SK-N-SH (cell line): ENCODE results near the gene RAC3. TPM values are rescaled to one million over a fixed set of nuclear protein-coding genes. Genes with fewer than 3 reads are reported as not detected.

Experiments
- CTCF ChIA-PET: fragments of 300-600, 350-600 bp; formaldehyde crosslinking; extraction: SDS; loops from one replicate; lab custom pipeline; 2021; lab: Yijun Ruan, JAX
- POLR2A ChIA-PET: fragments of 350-600 bp; sonication (Branson Sonifier 250); formaldehyde crosslinking; extraction: SDS; loops from one replicate; lab custom pipeline; 2020; ENCODE audit warnings: antibody characterized with exemption, inconsistent platforms; lab: Yijun Ruan, JAX
- DNase-seq: peaks from one replicate; pipeline ENCODE4 v3.0.0; 2012
- H2AFZ ChIP-seq: fragments of 200-600 bp; sonication (generic); 2 replicates; pipeline ENCODE4 v1.8.1; 2016; ENCODE audit warnings: antibody characterized with exemption, mild to moderate bottlenecking, low read depth
- H3F3A ChIP-seq: fragments of 200-600 bp; sonication (generic); replicated peaks from 2 replicates; pipeline ENCODE3; 2016; ENCODE audit warnings: antibody characterized with exemption, mild to moderate bottlenecking; ENCODE audit not compliant: insufficient read depth
- H3K27ac ChIP-seq, 2 experiments: fragments of 200-500 bp in 1 of 2; fragments of 200-600 bp in 1 of 2; sonication (Bioruptor generic) in 1 of 2; sonication (generic), shearing (Covaris generic) in 1 of 2; 2 replicates each; pipeline versions ENCODE4 v1.5.1 to v1.6.1; 2014 to 2016; ENCODE audit warnings: low read depth in 2 of 2, inconsistent platforms in 1 of 2, low read length in 1 of 2, mild to moderate bottlenecking in 1 of 2, mixed read lengths in 1 of 2
- H3K27me3 ChIP-seq: fragments of 200-600 bp; sonication (generic), shearing (Covaris generic); 2 replicates; pipeline ENCODE4 v1.6.1; 2016; ENCODE audit warnings: mixed run types; ENCODE audit not compliant: insufficient read depth
- H3K36me3 ChIP-seq, 2 experiments: fragments of 200-500 bp in 1 of 2; fragments of 200-600 bp in 1 of 2; sonication (Bioruptor generic) in 1 of 2; sonication (generic) in 1 of 2; replicated peaks in 1 of 2; 2 replicates each; pipeline versions ENCODE3 to v1.5.1; 2014 to 2016; ENCODE audit warnings: low read length in 1 of 2, mild to moderate bottlenecking in 1 of 2; ENCODE audit not compliant: insufficient read depth in 2 of 2, control insufficient read depth in 1 of 2
- H3K4me1 ChIP-seq, 2 experiments: fragments of 200-500 bp in 1 of 2; fragments of 200-600 bp in 1 of 2; sonication (Bioruptor generic) in 1 of 2; sonication (generic), shearing (Covaris generic) in 1 of 2; 2 replicates each; pipeline versions ENCODE4 v1.5.1 to v1.6.1; 2014 to 2016; ENCODE audit warnings: low read depth in 1 of 2, low read length in 1 of 2, mixed run types in 1 of 2; ENCODE audit not compliant: insufficient read depth in 2 of 2, control insufficient read depth in 1 of 2
- H3K4me2 ChIP-seq: fragments of 200-600 bp; sonication (generic), shearing (Covaris generic); 2 replicates; pipeline ENCODE4 v1.6.1; 2017; ENCODE audit warnings: mixed run types
- H3K4me3 ChIP-seq, 2 experiments: fragments of 200-500 bp in 1 of 2; fragments of 200-600 bp in 1 of 2; sonication (Bioruptor generic) in 1 of 2; sonication (generic), shearing (Covaris generic) in 1 of 2; 2 replicates each; pipeline versions ENCODE4 v1.5.1 to v1.8.1; 2014 to 2016; ENCODE audit warnings: low read depth in 2 of 2, inconsistent platforms in 1 of 2, low read length in 1 of 2, mild to moderate bottlenecking in 1 of 2, mixed read lengths in 1 of 2, moderate library complexity in 1 of 2
- H3K79me2 ChIP-seq: fragments of 200-600 bp; sonication (generic); 2 replicates; pipeline ENCODE4 v1.8.1; 2017; ENCODE audit warnings: mild to moderate bottlenecking; ENCODE audit not compliant: insufficient read depth
- H3K9ac ChIP-seq: fragments of 200-600 bp; sonication (generic); 2 replicates; pipeline ENCODE4 v1.6.1; 2017; ENCODE audit warnings: mixed run types
- H3K9me2 ChIP-seq: fragments of 200-600 bp; sonication (generic); 2 replicates; pipeline ENCODE4 v1.6.1; 2017; ENCODE audit warnings: mixed run types
- H3K9me3 ChIP-seq: fragments of 200-600 bp; sonication (generic); 2 replicates; pipeline ENCODE4 v1.6.1; 2017; ENCODE audit warnings: mixed run types, mild to moderate bottlenecking, moderate library complexity
- H4K20me1 ChIP-seq: fragments of 200-600 bp; sonication (generic); 2 replicates; pipeline ENCODE4 v1.6.1; 2017; ENCODE audit warnings: mild to moderate bottlenecking, mixed run types; ENCODE audit not compliant: insufficient read depth
- CHD2 ChIP-seq: fragments of 150-350 bp; IDR thresholded peaks from 2 replicates; pipeline ENCODE4 v1.6.1; 2018; ENCODE audit warnings: low read length; ENCODE audit not compliant: partially characterized antibody
- ELF1 ChIP-seq: IDR thresholded peaks from 2 replicates; pipeline ENCODE4 v1.4.0; 2012
- EP300 ChIP-seq, 2 experiments: IDR thresholded peaks; 2 replicates each; pipeline versions ENCODE4 v1.4.0 to v1.6.1; 2012; ENCODE audit warnings: borderline replicate concordance in 1 of 2, low read depth in 1 of 2, low read length in 1 of 2
- FOSL2 ChIP-seq: IDR thresholded peaks from 2 replicates; pipeline ENCODE4 v1.4.0; 2012; ENCODE audit warnings: low read depth, mild to moderate bottlenecking, moderate library complexity, borderline replicate concordance
- FOXJ3 ChIP-seq: sonication (generic); formaldehyde crosslinking; IDR thresholded peaks from 2 replicates; pipeline ENCODE4 v1.5.1; 2020; ENCODE audit warnings: mild to moderate bottlenecking, missing genetic modification reagents
- GABPA ChIP-seq: IDR thresholded peaks from 2 replicates; pipeline ENCODE4 v1.4.0; 2012; ENCODE audit warnings: low read depth, mild to moderate bottlenecking
- GATA2 ChIP-seq: sonication (generic); formaldehyde crosslinking; IDR thresholded peaks from 2 replicates; pipeline ENCODE4 v1.5.0; 2020; ENCODE audit warnings: mild to moderate bottlenecking, missing genetic modification reagents
- IRF3 ChIP-seq: fragments of 150-350 bp; IDR thresholded peaks from 2 replicates; pipeline ENCODE4 v1.6.1; 2016; ENCODE audit warnings: mild to moderate bottlenecking, low read depth, low read length
- MEF2A ChIP-seq: IDR thresholded peaks from 2 replicates; pipeline ENCODE4 v1.4.0; 2012; ENCODE audit warnings: low read depth, borderline replicate concordance
- NFIC ChIP-seq: IDR thresholded peaks from 2 replicates; pipeline ENCODE4 v1.4.0; 2012; ENCODE audit warnings: borderline replicate concordance
- POLR2AphosphoS5 ChIP-seq: IDR thresholded peaks from 2 replicates; pipeline ENCODE4 v1.6.1; 2012; ENCODE audit warnings: low read depth, low read length
- RAD21 ChIP-seq: IDR thresholded peaks from 2 replicates; pipeline ENCODE4 v1.6.1; 2012; ENCODE audit warnings: mild to moderate bottlenecking, low read length
- REST ChIP-seq: IDR thresholded peaks from 2 replicates; pipeline ENCODE4 v1.6.1; 2012; ENCODE audit warnings: mild to moderate bottlenecking, low read depth, low read length, moderate library complexity
- SIN3A ChIP-seq: IDR thresholded peaks from 2 replicates; pipeline ENCODE4 v1.6.1; 2012; ENCODE audit warnings: low read depth, mild to moderate bottlenecking, low read length, moderate library complexity, borderline replicate concordance
- TAF1 ChIP-seq: IDR thresholded peaks from 2 replicates; pipeline ENCODE4 v1.6.1; 2012; ENCODE audit warnings: low read depth, mild to moderate bottlenecking, low read length, moderate library complexity, borderline replicate concordance
- TCF12 ChIP-seq: IDR thresholded peaks from 2 replicates; pipeline ENCODE4 v1.4.0; 2012
- YY1 ChIP-seq: IDR thresholded peaks from 2 replicates; pipeline ENCODE4 v1.4.0; 2012; ENCODE audit warnings: low read depth, mild to moderate bottlenecking
- WGBS: methylation state at CpG from one replicate; pipeline ENCODE4 v1.1.6; 2017; ENCODE audit warnings: low lambda C conversion rate; 5-methylcytosine and 5-hydroxymethylcytosine counted together
- polyA plus RNA-seq, 3 experiments: library from polyadenylated mRNA; depleted of rRNA; stranded (reverse); fragments of >200 nt; gene quantifications; 2 replicates each; pipeline ENCODE4 v1.2.3, GENCODE V29; 2012
- TF ChIP-seq, protein P1 (sequence below): IDR thresholded peaks from 2 replicates; pipeline ENCODE4 v1.4.0; 2012; ENCODE audit warnings: low read depth
- TF ChIP-seq, protein P2 (sequence below): IDR thresholded peaks from 2 replicates; pipeline ENCODE4 v1.4.0; 2012; ENCODE audit warnings: low read depth, borderline replicate concordance

The RAC3 gene
- polyA plus RNA-seq, 1 of the 3 experiments (the other 2 are of a cell fraction): 83.6 TPM

- WGBS: 97% methylated on average over 17 of the region's 20 CpGs
- peaks cover 22 to 80% of the 10 kb centered on the region in 2 experiments for H3K36me3 ChIP-seq
- ChIA-PET CTCF (interaction anchor here (2.6 kb wide), 1 partner anchor 51 kb away, joined by 12 read pairs; no protein-coding TSS in a partner anchor), POLR2A (interaction anchor here (0.6 kb wide), 1 partner anchor 58 kb away, joined by 3 read pairs; no protein-coding TSS in a partner anchor)
- no peak overlapping the region for H3K27ac ChIP-seq
- no peak overlapping the region for H3K9ac ChIP-seq
- H3K79me2 ChIP-seq: no peaks in the 10 kb centered on the region
- H3F3A ChIP-seq: peaks cover 11% of the 10 kb centered on the region
- H4K20me1 ChIP-seq: no peaks in the 10 kb centered on the region
- H3K4me2 ChIP-seq: no peak overlapping the region
- TF ChIP-seq TAF1 (no peak), POLR2AphosphoS5 (no peak), GATA2 (CRISPR knock-in tag) (no peak), CHD2 (no peak), REST (no peak), GABPA (no peak), FOSL2 (no peak), MEF2A (no peak), RAD21 (no peak), ELF1 (no peak), IRF3 (no peak), TCF12 (no peak), YY1 (no peak), NFIC (no peak), EP300 (IDR thresholded peaks at IDR 0.05; ENCODE audit: borderline replicate concordance in 1 of 2, low read depth in 1 of 2, low read length in 1 of 2) (no peak), SIN3A (no peak), FOXJ3 (CRISPR knock-in tag) (no peak)
- TF ChIP-seq, protein P1, sequence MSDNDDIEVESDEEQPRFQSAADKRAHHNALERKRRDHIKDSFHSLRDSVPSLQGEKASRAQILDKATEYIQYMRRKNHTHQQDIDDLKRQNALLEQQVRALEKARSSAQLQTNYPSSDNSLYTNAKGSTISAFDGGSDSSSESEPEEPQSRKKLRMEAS: no peak
- TF ChIP-seq, protein P2, sequence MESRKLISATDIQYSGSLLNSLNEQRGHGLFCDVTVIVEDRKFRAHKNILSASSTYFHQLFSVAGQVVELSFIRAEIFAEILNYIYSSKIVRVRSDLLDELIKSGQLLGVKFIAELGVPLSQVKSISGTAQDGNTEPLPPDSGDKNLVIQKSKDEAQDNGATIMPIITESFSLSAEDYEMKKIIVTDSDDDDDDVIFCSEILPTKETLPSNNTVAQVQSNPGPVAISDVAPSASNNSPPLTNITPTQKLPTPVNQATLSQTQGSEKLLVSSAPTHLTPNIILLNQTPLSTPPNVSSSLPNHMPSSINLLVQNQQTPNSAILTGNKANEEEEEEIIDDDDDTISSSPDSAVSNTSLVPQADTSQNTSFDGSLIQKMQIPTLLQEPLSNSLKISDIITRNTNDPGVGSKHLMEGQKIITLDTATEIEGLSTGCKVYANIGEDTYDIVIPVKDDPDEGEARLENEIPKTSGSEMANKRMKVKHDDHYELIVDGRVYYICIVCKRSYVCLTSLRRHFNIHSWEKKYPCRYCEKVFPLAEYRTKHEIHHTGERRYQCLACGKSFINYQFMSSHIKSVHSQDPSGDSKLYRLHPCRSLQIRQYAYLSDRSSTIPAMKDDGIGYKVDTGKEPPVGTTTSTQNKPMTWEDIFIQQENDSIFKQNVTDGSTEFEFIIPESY: no peak
- no peaks in the 10 kb centered on the region for H3K9me2 ChIP-seq
- DNase-seq: no peak
- no peaks in the 10 kb centered on the region for H3K9me3 ChIP-seq
- no peaks in the 10 kb centered on the region for H3K27me3 ChIP-seq
- no peak overlapping the region for H3K4me3 ChIP-seq
- no peaks in the 10 kb centered on the region for H3K4me1 ChIP-seq
- H2AFZ ChIP-seq: no peak overlapping the region
These were observed 50.1 kb downstream of the RAC3 start for GRCh38 chr17:82081546-82081945.
